Neural cell (in vitro differentiated cells): ENCODE measurements around the gene SPTLC2. TPM values are rescaled to one million over a fixed set of nuclear protein-coding genes. Genes with fewer than 3 reads are reported as not detected.

Experiments
- H2AFZ ChIP-seq: fragments of 200-600, 300-800 bp; sonication (generic), shearing (Covaris generic); 2 replicates; pipeline ENCODE4 v1.6.0; 2014; ENCODE audit warnings: low read depth, mild to moderate bottlenecking, antibody characterized with exemption, low read length, moderate library complexity
- H3F3A ChIP-seq: fragments of 200-600 bp; shearing (Covaris generic); 2 replicates; pipeline ENCODE4 v1.6.1; 2016; ENCODE audit warnings: mild to moderate bottlenecking, moderate library complexity, mixed read lengths, antibody characterized with exemption, low read length; ENCODE audit not compliant: insufficient read depth, poor library complexity, severe bottlenecking
- H3K27ac ChIP-seq: fragments of 200-600, 300-800 bp; sonication (generic), shearing (Covaris generic); 2 replicates; pipeline ENCODE4 v1.5.1; 2014; ENCODE audit warnings: mild to moderate bottlenecking, low read length, moderate library complexity
- H3K27me3 ChIP-seq: fragments of 300-800, 200-600 bp; sonication (generic), shearing (Covaris generic); 2 replicates; pipeline ENCODE4 v1.6.0; 2014; ENCODE audit warnings: mild to moderate bottlenecking, low read depth, low read length, moderate library complexity; ENCODE audit not compliant: insufficient read depth
- H3K36me3 ChIP-seq: fragments of 300-800, 200-600 bp; sonication (generic), shearing (Covaris generic); 2 replicates; pipeline ENCODE4 v1.5.1; 2014; ENCODE audit warnings: mild to moderate bottlenecking, antibody characterized with exemption, low read length, moderate library complexity; ENCODE audit not compliant: insufficient read depth
- H3K4me2 ChIP-seq: fragments of 300-800, 200-600 bp; sonication (generic), shearing (Covaris generic); 2 replicates; pipeline ENCODE4 v1.6.0; 2014; ENCODE audit warnings: mild to moderate bottlenecking, low read length
- H3K4me3 ChIP-seq: fragments of 300-800, 200-600 bp; sonication (generic), shearing (Covaris generic); 2 replicates; pipeline ENCODE4 v1.5.1; 2014; ENCODE audit warnings: mild to moderate bottlenecking, low read length, moderate library complexity
- H3K79me2 ChIP-seq: fragments of 200-600 bp; shearing (Covaris generic); replicated peaks from 2 replicates; pipeline ENCODE4 v1.6.0; 2014; ENCODE audit warnings: mild to moderate bottlenecking, low read length, moderate library complexity; ENCODE audit not compliant: insufficient read depth
- H3K9ac ChIP-seq: fragments of 300-800, 200-600 bp; sonication (generic), shearing (Covaris generic); 2 replicates; pipeline ENCODE4 v1.6.1; 2016; ENCODE audit warnings: mild to moderate bottlenecking, low read length, mixed read lengths
- H3K9me2 ChIP-seq: fragments of 200-600 bp; shearing (Covaris generic); 2 replicates; pipeline ENCODE4 v1.6.1; 2016; ENCODE audit warnings: mild to moderate bottlenecking, low read length, mixed read lengths; ENCODE audit not compliant: insufficient read depth
- H3K9me3 ChIP-seq: fragments of 200-600, 300-800 bp; sonication (generic), shearing (Covaris generic); 2 replicates; pipeline ENCODE4 v1.6.1; 2016; ENCODE audit warnings: mild to moderate bottlenecking, mixed run types, low read length, moderate library complexity, mixed read lengths
- H4K20me1 ChIP-seq: fragments of 200-600 bp; shearing (Covaris generic); 2 replicates; pipeline ENCODE4 v1.6.1; 2016; ENCODE audit warnings: mild to moderate bottlenecking, mixed run types; ENCODE audit not compliant: insufficient read depth
- MXI1 ChIP-seq: fragments of 450-650 bp; conservative IDR thresholded peaks from 2 replicates; pipeline ENCODE4 v1.6.1; 2014; ENCODE audit warnings: antibody characterized with exemption, mild to moderate bottlenecking; ENCODE audit not compliant: poor library complexity, severe bottlenecking
- POLR2AphosphoS5 ChIP-seq: IDR thresholded peaks from 2 replicates; pipeline ENCODE4 v1.6.1; 2012
- RAD21 ChIP-seq: fragments of 450-650 bp; conservative IDR thresholded peaks from 2 replicates; pipeline ENCODE4 v1.6.1; 2014; ENCODE audit warnings: antibody characterized with exemption, mild to moderate bottlenecking, moderate library complexity
- REST ChIP-seq: IDR thresholded peaks from 2 replicates; pipeline ENCODE4 v1.6.1; 2012; ENCODE audit warnings: borderline replicate concordance
- SMC3 ChIP-seq: fragments of 450-650 bp; conservative IDR thresholded peaks from 2 replicates; pipeline ENCODE4 v1.6.1; 2014; ENCODE audit warnings: antibody characterized with exemption, mild to moderate bottlenecking, moderate library complexity; ENCODE audit not compliant: poor library complexity
- polyA plus RNA-seq: library from polyadenylated mRNA; depleted of rRNA; stranded (reverse); fragments of >200 nt; gene quantifications from 2 replicates; pipeline ENCODE4 v1.2.3, GENCODE V29; 2014

The SPTLC2 gene
- polyA plus RNA-seq, 1 donor from 2014 or later, result 15.1 TPM

- Histone ChIP-seq H3K4me2 (no peak overlapping the region), H2AFZ (no peak overlapping the region), H3K4me3 (no peak overlapping the region), H3K36me3 (no peaks in the 10 kb centered on the region), H3K9me2 (no peaks in the 10 kb centered on the region), H4K20me1 (no peaks in the 10 kb centered on the region), H3K79me2 (no peaks in the 10 kb centered on the region), H3K9me3 (peaks cover 6% of the 10 kb centered on the region), H3K27me3 (peaks cover 24% of the 10 kb centered on the region), H3K9ac (no peak overlapping the region), H3F3A (no peaks in the 10 kb centered on the region), H3K27ac (no peak overlapping the region)
- no peak for TF ChIP-seq RAD21
- TF ChIP-seq REST, result no peak
- TF ChIP-seq MXI1, result no peak
- no peak for TF ChIP-seq SMC3
Observed at GRCh38 chr14:77503138-77503537, 113.3 kb downstream of the SPTLC2 start.

- Histone ChIP-seq H3K9me3 (peaks cover 6% of the 10 kb centered on the region), H4K20me1 (no peaks in the 10 kb centered on the region), H3K27ac (no peak overlapping the region), H3F3A (no peaks in the 10 kb centered on the region), H2AFZ (no peak overlapping the region), H3K9me2 (no peaks in the 10 kb centered on the region), H3K79me2 (no peaks in the 10 kb centered on the region), H3K4me2 (no peak overlapping the region), H3K4me3 (no peak overlapping the region), H3K27me3 (peaks cover 33% of the 10 kb centered on the region), H3K36me3 (no peaks in the 10 kb centered on the region), H3K9ac (no peak overlapping the region)
- no peak for TF ChIP-seq SMC3
Observed at GRCh38 chr14:77502109-77502782, 114.2 kb downstream of the SPTLC2 start.

GRCh38 chr14:77498984-77499527 lies 117.4 kb downstream of the SPTLC2 start:
- no peaks in the 10 kb centered on the region for H3K79me2 ChIP-seq
- TF ChIP-seq POLR2AphosphoS5 (peak; percentile 4), REST (no peak)
- peaks cover 38% of the 10 kb centered on the region for H3K27me3 ChIP-seq

More at GRCh38 chr14:77498984-77499527, 117.4 kb downstream of the SPTLC2 start:
- H3F3A ChIP-seq, result no peaks in the 10 kb centered on the region
- H2AFZ ChIP-seq, result peak overlapping the region; percentile 56
- H3K4me3 ChIP-seq, result peak overlapping the region; percentile 92
- H3K4me2 ChIP-seq, result no peak overlapping the region
- peak overlapping the region; percentile 62 for H3K9ac ChIP-seq
- peaks cover 6% of the 10 kb centered on the region for H3K9me3 ChIP-seq
- H3K9me2 ChIP-seq, result no peaks in the 10 kb centered on the region
- H4K20me1 ChIP-seq, result no peaks in the 10 kb centered on the region
- H3K27ac ChIP-seq, result no peak overlapping the region
- H3K36me3 ChIP-seq, result no peaks in the 10 kb centered on the region
